ENCODE results near the gene ATG2A. TPM values are rescaled to one million over a fixed set of nuclear protein-coding genes. Genes with fewer than 3 reads are reported as not detected.
A peak's percentile ranks its signal among the peaks of the same experiment; 100 is the strongest.

The ATG2A gene
- total and polyA plus RNA-seq, 9 of the 15 experiments (the other 6 are each of a cell fraction or from before 2014, with no cell fraction given) = 0.25 to 45.9 (median 5.2) TPM

GRCh38 chr11:64878494-64879243 is 38.3 kb downstream of the ATG2A start, which contains the start of gene EHD1 (continued):
- TF ChIP-seq, protein P1, sequence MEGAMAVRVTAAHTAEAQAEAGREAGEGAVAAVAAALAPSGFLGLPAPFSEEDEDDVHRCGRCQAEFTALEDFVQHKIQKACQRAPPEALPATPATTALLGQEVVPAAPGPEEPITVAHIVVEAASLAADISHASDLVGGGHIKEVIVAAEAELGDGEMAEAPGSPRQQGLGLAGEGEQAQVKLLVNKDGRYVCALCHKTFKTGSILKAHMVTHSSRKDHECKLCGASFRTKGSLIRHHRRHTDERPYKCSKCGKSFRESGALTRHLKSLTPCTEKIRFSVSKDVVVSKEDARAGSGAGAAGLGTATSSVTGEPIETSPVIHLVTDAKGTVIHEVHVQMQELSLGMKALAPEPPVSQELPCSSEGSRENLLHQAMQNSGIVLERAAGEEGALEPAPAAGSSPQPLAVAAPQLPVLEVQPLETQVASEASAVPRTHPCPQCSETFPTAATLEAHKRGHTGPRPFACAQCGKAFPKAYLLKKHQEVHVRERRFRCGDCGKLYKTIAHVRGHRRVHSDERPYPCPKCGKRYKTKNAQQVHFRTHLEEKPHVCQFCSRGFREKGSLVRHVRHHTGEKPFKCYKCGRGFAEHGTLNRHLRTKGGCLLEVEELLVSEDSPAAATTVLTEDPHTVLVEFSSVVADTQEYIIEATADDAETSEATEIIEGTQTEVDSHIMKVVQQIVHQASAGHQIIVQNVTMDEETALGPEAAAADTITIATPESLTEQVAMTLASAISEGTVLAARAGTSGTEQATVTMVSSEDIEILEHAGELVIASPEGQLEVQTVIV (CRISPR knock-in tag; IDR thresholded peaks at IDR 0.05; ENCODE audit: borderline replicate concordance) = no peak
- TF ChIP-seq MXI1 (IDR thresholded peaks at IDR 0.05; ENCODE audit: low read depth, low read length) (peak; percentile 96), RBBP5 (IDR thresholded peaks at IDR 0.05; ENCODE audit: borderline replicate concordance, insufficient read depth, low read length, poor library complexity, severe bottlenecking) (peak; percentile 36), ZNF175 (CRISPR knock-in tag; IDR thresholded peaks at IDR 0.05; ENCODE audit: low read depth) (no peak), ZBTB8A (IDR thresholded peaks at IDR 0.05; ENCODE audit: partially characterized antibody) (no peak), ADNP (tag; IDR thresholded peaks at IDR 0.05) (no peak), ZBTB9 (CRISPR knock-in tag; IDR thresholded peaks at IDR 0.05) (peak; percentile 4; the same call in 1 of the 2 replicates), HDAC2 (IDR thresholded peaks at IDR 0.05) (peak; percentile 91), ZMIZ1 (IDR thresholded peaks at IDR 0.05; ENCODE audit: low read depth in 2 of 2, low read length in 2 of 2) (peak in 1 of 2 experiments; percentile 52; a peak in 1 of 4 replicates), ZSCAN32 (CRISPR knock-in tag; IDR thresholded peaks at IDR 0.05) (no peak), BRD9 (IDR thresholded peaks at IDR 0.05; ENCODE audit: low read depth, partially characterized antibody) (peak; percentile 72), TFAP4 (CRISPR knock-in tag; IDR thresholded peaks at IDR 0.05; ENCODE audit: borderline replicate concordance) (peak; percentile 97), DIDO1 (tag; IDR thresholded peaks at IDR 0.05; ENCODE audit: low read depth) (no peak)
- TF ChIP-seq, protein P2, sequence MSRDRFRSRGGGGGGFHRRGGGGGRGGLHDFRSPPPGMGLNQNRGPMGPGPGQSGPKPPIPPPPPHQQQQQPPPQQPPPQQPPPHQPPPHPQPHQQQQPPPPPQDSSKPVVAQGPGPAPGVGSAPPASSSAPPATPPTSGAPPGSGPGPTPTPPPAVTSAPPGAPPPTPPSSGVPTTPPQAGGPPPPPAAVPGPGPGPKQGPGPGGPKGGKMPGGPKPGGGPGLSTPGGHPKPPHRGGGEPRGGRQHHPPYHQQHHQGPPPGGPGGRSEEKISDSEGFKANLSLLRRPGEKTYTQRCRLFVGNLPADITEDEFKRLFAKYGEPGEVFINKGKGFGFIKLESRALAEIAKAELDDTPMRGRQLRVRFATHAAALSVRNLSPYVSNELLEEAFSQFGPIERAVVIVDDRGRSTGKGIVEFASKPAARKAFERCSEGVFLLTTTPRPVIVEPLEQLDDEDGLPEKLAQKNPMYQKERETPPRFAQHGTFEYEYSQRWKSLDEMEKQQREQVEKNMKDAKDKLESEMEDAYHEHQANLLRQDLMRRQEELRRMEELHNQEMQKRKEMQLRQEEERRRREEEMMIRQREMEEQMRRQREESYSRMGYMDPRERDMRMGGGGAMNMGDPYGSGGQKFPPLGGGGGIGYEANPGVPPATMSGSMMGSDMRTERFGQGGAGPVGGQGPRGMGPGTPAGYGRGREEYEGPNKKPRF (IDR thresholded peaks at IDR 0.05; ENCODE audit: low read depth, low read length) = no peak

All from K562 (cell line).